HL-60 (cell line): Measurements from ENCODE around the gene SORCS2.

Experiments
- DNase-seq, 2 experiments: peaks; one replicate each; pipeline ENCODE4 v3.0.0-alpha.2; 2010 to 2020; ENCODE audit warnings: low read depth in 1 of 2, low spot score in 1 of 2
- H3K27ac ChIP-seq: fragments of 250-450 bp; sonication (Bioruptor Pico); replicated peaks from 2 replicates; pipeline ENCODE4 v1.5.1; 2020; ENCODE audit warnings: mild to moderate bottlenecking, moderate library complexity
- H3K27me3 ChIP-seq: fragments of 250-450 bp; sonication (Bioruptor Pico); 2 replicates; pipeline ENCODE4 v1.5.1; 2021; ENCODE audit warnings: mild to moderate bottlenecking, moderate library complexity; ENCODE audit not compliant: insufficient read depth, poor library complexity, severe bottlenecking
- H3K4me3 ChIP-seq: replicated peaks from 2 replicates; pipeline ENCODE4 v1.5.1; 2011; ENCODE audit warnings: mild to moderate bottlenecking, control low read depth, low read length; ENCODE audit not compliant: insufficient read depth
- CTCF ChIP-seq: IDR thresholded peaks from one replicate; pipeline ENCODE4 v1.5.1; 2011; ENCODE audit warnings: low read length, control low read depth, inconsistent platforms; ENCODE audit not compliant: insufficient read depth
- GABPA ChIP-seq: IDR thresholded peaks from 2 replicates; pipeline ENCODE4 v1.6.1; 2012; ENCODE audit warnings: low read depth
- POLR2AphosphoS5 ChIP-seq: IDR thresholded peaks from 2 replicates; pipeline ENCODE4 v1.6.1; 2012; ENCODE audit warnings: low read depth
- REST ChIP-seq: IDR thresholded peaks from 2 replicates; pipeline ENCODE4 v1.6.1; 2012; ENCODE audit warnings: low read depth; ENCODE audit not compliant: insufficient replicate concordance
- SPI1 ChIP-seq: IDR thresholded peaks from 2 replicates; pipeline ENCODE4 v1.6.1; 2012; ENCODE audit warnings: low read depth, mild to moderate bottlenecking, borderline replicate concordance

Gene SORCS2

GRCh38 chr4:7273738-7274297 lies 81.5 kb downstream of the SORCS2 start:
- TF ChIP-seq REST (no peak), CTCF (no peak), GABPA (no peak), POLR2AphosphoS5 (no peak), SPI1 (no peak)
- DNase-seq = no peak
- H3K27me3 ChIP-seq = no peaks in the 10 kb centered on the region
- H3K27ac ChIP-seq = no peak overlapping the region
- H3K4me3 ChIP-seq = no peak overlapping the region

GRCh38 chr4:7275067-7275466 lies 82.7 kb downstream of the SORCS2 start:
- Histone ChIP-seq H3K4me3 (no peak overlapping the region), H3K27me3 (no peaks in the 10 kb centered on the region), H3K27ac (no peak overlapping the region)
- DNase-seq = no peak
- TF ChIP-seq REST (no peak), CTCF (no peak), GABPA (no peak), POLR2AphosphoS5 (no peak), SPI1 (no peak)

- no peak for DNase-seq
- TF ChIP-seq POLR2AphosphoS5 = no peak
- no peak for TF ChIP-seq SPI1
- no peak for TF ChIP-seq CTCF
- TF ChIP-seq REST = no peak
- TF ChIP-seq GABPA = no peak
- peaks cover 1% of the 10 kb centered on the region for H3K27me3 ChIP-seq
Measured at GRCh38 chr4:7275490-7276154, 83.3 kb downstream of the SORCS2 start.

More at GRCh38 chr4:7275490-7276154, 83.3 kb downstream of the SORCS2 start:
- Histone ChIP-seq H3K4me3 (no peak overlapping the region), H3K27ac (no peak overlapping the region)
